Mesenchymal stem cell (in vitro differentiated cells and primary cell): ENCODE data around the gene STK11IP.

Source experiments
- DNase-seq: peaks from one replicate; pipeline ENCODE4 v3.0.0-alpha.2; 2013
- H2AFZ ChIP-seq: one replicate; pipeline ENCODE4 v1.6.1; 2013; ENCODE audit warnings: low read depth, mild to moderate bottlenecking, control low read depth, inconsistent platforms, low read length, moderate library complexity
- H2AK5ac ChIP-seq: 2 replicates; pipeline ENCODE4 v1.6.1; 2013; ENCODE audit warnings: low read length, moderate library complexity, mild to moderate bottlenecking, inconsistent platforms; ENCODE audit not compliant: severe bottlenecking
- H2BK120ac ChIP-seq: one replicate; pipeline ENCODE4 v1.6.1; 2013; ENCODE audit warnings: low read depth, mild to moderate bottlenecking, inconsistent platforms, low read length, moderate library complexity
- H2BK12ac ChIP-seq, 2 experiments: one replicate each; pipeline ENCODE4 v1.6.1; 2013; ENCODE audit warnings: inconsistent platforms in 2 of 2, low read length in 2 of 2, mild to moderate bottlenecking in 2 of 2, moderate library complexity in 2 of 2, control low read depth in 1 of 2
- H2BK15ac ChIP-seq: one replicate; pipeline ENCODE4 v1.6.1; 2013; ENCODE audit warnings: mild to moderate bottlenecking, low read depth, inconsistent platforms; ENCODE audit not compliant: poor library complexity, severe bottlenecking
- H2BK5ac ChIP-seq: 2 replicates; pipeline ENCODE4 v1.6.1; 2013; ENCODE audit warnings: low read depth, mild to moderate bottlenecking, low read length, control low read depth, inconsistent platforms; ENCODE audit not compliant: poor library complexity, severe bottlenecking
- H3K14ac ChIP-seq, 2 experiments: one replicate each; pipeline ENCODE4 v1.6.1; 2013; ENCODE audit warnings: inconsistent platforms in 2 of 2, low read length in 2 of 2, control low read depth in 1 of 2, mild to moderate bottlenecking in 1 of 2, moderate library complexity in 1 of 2
- H3K18ac ChIP-seq, 2 experiments: one replicate each; pipeline ENCODE4 v1.6.1; 2013; ENCODE audit warnings: inconsistent platforms in 2 of 2, low read length in 2 of 2, control low read depth in 1 of 2, low read depth in 1 of 2, mild to moderate bottlenecking in 1 of 2
- H3K23ac ChIP-seq, 2 experiments: one replicate each; pipeline ENCODE4 v1.6.1; 2013; ENCODE audit warnings: inconsistent platforms in 2 of 2, low read length in 2 of 2, mild to moderate bottlenecking in 2 of 2, moderate library complexity in 2 of 2, control low read depth in 1 of 2
- H3K27ac ChIP-seq: 2 replicates; pipeline ENCODE4 v1.5.1; 2013; ENCODE audit warnings: mild to moderate bottlenecking, moderate library complexity, low read length, control low read depth, inconsistent platforms; ENCODE audit not compliant: poor library complexity, severe bottlenecking
- H3K27me3 ChIP-seq, 2 experiments: 2 replicates each; pipeline versions ENCODE4 v1.6.1 to v1.7.0; 2013; ENCODE audit warnings: low read length in 2 of 2, mild to moderate bottlenecking in 2 of 2, moderate library complexity in 2 of 2, control low read depth in 1 of 2, inconsistent platforms in 1 of 2; ENCODE audit not compliant: control insufficient read depth in 1 of 2, insufficient read depth in 1 of 2
- H3K36me3 ChIP-seq, 2 experiments: 2 replicates each; pipeline versions ENCODE4 v1.6.1 to v1.7.0; 2013; ENCODE audit warnings: low read length in 2 of 2, control low read depth in 1 of 2, inconsistent platforms in 1 of 2, low read depth in 1 of 2, mild to moderate bottlenecking in 1 of 2; ENCODE audit not compliant: insufficient read depth in 2 of 2, control insufficient read depth in 1 of 2
- H3K4ac ChIP-seq, 2 experiments: one replicate each; pipeline ENCODE4 v1.6.1; 2013; ENCODE audit warnings: inconsistent platforms in 2 of 2, low read length in 2 of 2, mild to moderate bottlenecking in 2 of 2, moderate library complexity in 2 of 2, control low read depth in 1 of 2, low read depth in 1 of 2
- H3K4me1 ChIP-seq: 2 replicates; pipeline ENCODE4 v1.6.1; 2013; ENCODE audit warnings: low read depth, low read length, control low read depth; ENCODE audit not compliant: control insufficient read depth, insufficient read depth
- H3K4me2 ChIP-seq: 2 replicates; pipeline ENCODE4 v1.6.1; 2013; ENCODE audit warnings: low read length, mild to moderate bottlenecking, inconsistent platforms; ENCODE audit not compliant: poor library complexity, severe bottlenecking
- H3K4me3 ChIP-seq, 2 experiments: 2 replicates each; pipeline versions ENCODE4 v1.5.1 to v1.7.0; 2013; ENCODE audit warnings: low read length in 2 of 2, mild to moderate bottlenecking in 2 of 2, control low read depth in 1 of 2, low read depth in 1 of 2; ENCODE audit not compliant: insufficient read depth in 1 of 2
- H3K79me1 ChIP-seq: replicated peaks from 2 replicates; pipeline ENCODE4 v1.6.1; 2013; ENCODE audit warnings: mild to moderate bottlenecking, control low read depth, low read length, inconsistent platforms; ENCODE audit not compliant: poor library complexity, severe bottlenecking
- H3K9ac ChIP-seq: 2 replicates; pipeline ENCODE4 v1.7.0; 2013; ENCODE audit warnings: mild to moderate bottlenecking, low read length, moderate library complexity
- H3K9me3 ChIP-seq: 2 replicates; pipeline ENCODE4 v1.7.0; 2013; ENCODE audit warnings: mild to moderate bottlenecking, low read length; ENCODE audit not compliant: control insufficient read depth
- H4K8ac ChIP-seq: one replicate; pipeline ENCODE4 v1.6.1; 2013; ENCODE audit warnings: inconsistent platforms, mild to moderate bottlenecking, low read length, moderate library complexity
- H4K91ac ChIP-seq: one replicate; pipeline ENCODE4 v1.6.1; 2013; ENCODE audit warnings: mild to moderate bottlenecking, low read length, inconsistent platforms
- WGBS: methylation state at CpG from one replicate; pipeline ENCODE4 v1.1.7; 2013; ENCODE audit warnings: mixed read lengths; 5-methylcytosine and 5-hydroxymethylcytosine counted together

Gene STK11IP

GRCh38 chr2:219551441-219552381, 45.9 kb upstream of the STK11IP start:
- 6% methylated on average over 40 of the region's 54 CpGs for WGBS
- no peak overlapping the region for H2BK12ac ChIP-seq
- DNase-seq = peak; percentile 63
- H2AFZ ChIP-seq = peak overlapping the region; percentile 21
- peak overlapping the region; percentile 83 for H3K4me2 ChIP-seq
- H3K4me3 ChIP-seq = peak overlapping the region; percentile 68 to 80
- no peak overlapping the region for H3K14ac ChIP-seq
- peak overlapping the region in 1 of 2 experiments; percentile 51 for H3K18ac ChIP-seq
- peaks cover 18 to 26% of the 10 kb centered on the region in 2 experiments for H3K36me3 ChIP-seq
- no peaks in the 10 kb centered on the region for H3K79me1 ChIP-seq
- H2BK5ac ChIP-seq = no peak overlapping the region
- no peak overlapping the region for H4K91ac ChIP-seq
- no peak overlapping the region for H2AK5ac ChIP-seq
- H2BK120ac ChIP-seq = no peak overlapping the region
- no peak overlapping the region for H3K27ac ChIP-seq
- peaks cover 13 to 17% of the 10 kb centered on the region in 2 experiments for H3K27me3 ChIP-seq
- H3K4me1 ChIP-seq = peaks cover 19% of the 10 kb centered on the region
- no peak overlapping the region for H4K8ac ChIP-seq
- no peaks in the 10 kb centered on the region for H3K9me3 ChIP-seq
- peak overlapping the region; percentile 73 for H3K9ac ChIP-seq
- H2BK15ac ChIP-seq = peak overlapping the region; percentile 73
- no peak overlapping the region for H3K4ac ChIP-seq
- H3K23ac ChIP-seq = no peak overlapping the region

- peaks cover 19% of the 10 kb centered on the region for H3K4me1 ChIP-seq
- WGBS = 5% methylated on average over 53 of the region's 99 CpGs
- peak overlapping the region; percentile 83 for H3K4me2 ChIP-seq
- no peaks in the 10 kb centered on the region for H3K79me1 ChIP-seq
- H3K9me3 ChIP-seq = no peaks in the 10 kb centered on the region
- H2BK5ac ChIP-seq = no peak overlapping the region
- peaks cover 12 to 21% of the 10 kb centered on the region in 2 experiments for H3K36me3 ChIP-seq
- H4K91ac ChIP-seq = no peak overlapping the region
- H3K4ac ChIP-seq = no peak overlapping the region
- peak overlapping the region; percentile 84 for H2BK15ac ChIP-seq
- no peak overlapping the region for H4K8ac ChIP-seq
- H2BK12ac ChIP-seq = no peak overlapping the region
- peak overlapping the region; percentile 84 for H2AFZ ChIP-seq
- H3K14ac ChIP-seq = no peak overlapping the region
- peak overlapping the region; percentile 73 for H3K9ac ChIP-seq
- peak; percentile 86 for DNase-seq
- H3K23ac ChIP-seq = no peak overlapping the region
- H3K27ac ChIP-seq = no peak overlapping the region
- peaks cover 13 to 17% of the 10 kb centered on the region in 2 experiments for H3K27me3 ChIP-seq
- peak overlapping the region; percentile 68 to 80 for H3K4me3 ChIP-seq
- H2BK120ac ChIP-seq = no peak overlapping the region
- no peak overlapping the region for H2AK5ac ChIP-seq
- H3K18ac ChIP-seq = peak overlapping the region in 1 of 2 experiments; percentile 25
These were observed 45.1 kb upstream of the STK11IP start for GRCh38 chr2:219552382-219553167.

DNA sequence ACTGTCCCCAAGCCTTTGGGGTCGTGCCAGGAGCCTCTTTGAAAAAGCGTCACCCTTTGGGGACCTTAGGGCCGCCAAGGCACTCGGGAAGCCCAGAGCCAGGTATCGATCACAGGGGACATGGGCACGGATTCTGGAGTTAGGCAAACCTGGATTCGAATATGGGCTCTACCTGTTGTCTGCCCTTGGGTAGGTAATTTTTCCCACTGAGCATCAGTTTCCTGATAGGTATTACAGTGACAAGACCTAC, 44.6 kb upstream of the STK11IP start:
- Histone ChIP-seq H3K27me3 (peaks cover 13 to 17% of the 10 kb centered on the region in 2 experiments), H3K27ac (no peak overlapping the region), H3K4ac (no peak overlapping the region), H4K91ac (no peak overlapping the region), H2BK120ac (no peak overlapping the region), H2AK5ac (no peak overlapping the region), H3K36me3 (peaks cover 10 to 17% of the 10 kb centered on the region in 2 experiments), H3K4me2 (peak overlapping the region; percentile 83), H3K9ac (peak overlapping the region; percentile 55), H2AFZ (peak overlapping the region; percentile 79), H3K4me1 (peaks cover 19% of the 10 kb centered on the region), H4K8ac (no peak overlapping the region), H3K14ac (no peak overlapping the region), H2BK5ac (no peak overlapping the region), H3K9me3 (no peaks in the 10 kb centered on the region), H3K79me1 (no peaks in the 10 kb centered on the region), H3K4me3 (peak overlapping the region in 1 of 2 experiments; percentile 80), H2BK12ac (no peak overlapping the region), H3K23ac (no peak overlapping the region), H2BK15ac (no peak overlapping the region), H3K18ac (no peak overlapping the region)
- 34% methylated on average over 7 of the region's 7 CpGs for WGBS
- no peak for DNase-seq

- Histone ChIP-seq H4K8ac (no peak overlapping the region), H2BK15ac (peak overlapping the region; percentile 26), H3K4me2 (no peak overlapping the region), H2BK120ac (no peak overlapping the region), H3K4me3 (peak overlapping the region in 1 of 2 experiments; percentile 80), H3K14ac (no peak overlapping the region), H3K4me1 (peaks cover 21% of the 10 kb centered on the region), H3K27ac (no peak overlapping the region), H3K18ac (no peak overlapping the region), H3K36me3 (peaks cover 6 to 17% of the 10 kb centered on the region in 2 experiments), H3K23ac (no peak overlapping the region), H2BK5ac (no peak overlapping the region), H3K9me3 (no peaks in the 10 kb centered on the region), H3K4ac (no peak overlapping the region), H2AK5ac (no peak overlapping the region), H3K27me3 (peaks cover 13 to 17% of the 10 kb centered on the region in 2 experiments), H4K91ac (no peak overlapping the region), H3K9ac (peak overlapping the region; percentile 55), H3K79me1 (no peaks in the 10 kb centered on the region), H2AFZ (no peak overlapping the region), H2BK12ac (no peak overlapping the region)
- WGBS = 92% methylated on average over 12 of the region's 12 CpGs
- DNase-seq = no peak
These were observed 44.1 kb upstream of the STK11IP start for GRCh38 chr2:219553463-219553963.
